ENCODE measurements around the gene HIKESHI.
A peak's percentile ranks its signal among the peaks of the same experiment; 100 is the strongest.

HIKESHI gene, protein sequence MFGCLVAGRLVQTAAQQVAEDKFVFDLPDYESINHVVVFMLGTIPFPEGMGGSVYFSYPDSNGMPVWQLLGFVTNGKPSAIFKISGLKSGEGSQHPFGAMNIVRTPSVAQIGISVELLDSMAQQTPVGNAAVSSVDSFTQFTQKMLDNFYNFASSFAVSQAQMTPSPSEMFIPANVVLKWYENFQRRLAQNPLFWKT

DNA sequence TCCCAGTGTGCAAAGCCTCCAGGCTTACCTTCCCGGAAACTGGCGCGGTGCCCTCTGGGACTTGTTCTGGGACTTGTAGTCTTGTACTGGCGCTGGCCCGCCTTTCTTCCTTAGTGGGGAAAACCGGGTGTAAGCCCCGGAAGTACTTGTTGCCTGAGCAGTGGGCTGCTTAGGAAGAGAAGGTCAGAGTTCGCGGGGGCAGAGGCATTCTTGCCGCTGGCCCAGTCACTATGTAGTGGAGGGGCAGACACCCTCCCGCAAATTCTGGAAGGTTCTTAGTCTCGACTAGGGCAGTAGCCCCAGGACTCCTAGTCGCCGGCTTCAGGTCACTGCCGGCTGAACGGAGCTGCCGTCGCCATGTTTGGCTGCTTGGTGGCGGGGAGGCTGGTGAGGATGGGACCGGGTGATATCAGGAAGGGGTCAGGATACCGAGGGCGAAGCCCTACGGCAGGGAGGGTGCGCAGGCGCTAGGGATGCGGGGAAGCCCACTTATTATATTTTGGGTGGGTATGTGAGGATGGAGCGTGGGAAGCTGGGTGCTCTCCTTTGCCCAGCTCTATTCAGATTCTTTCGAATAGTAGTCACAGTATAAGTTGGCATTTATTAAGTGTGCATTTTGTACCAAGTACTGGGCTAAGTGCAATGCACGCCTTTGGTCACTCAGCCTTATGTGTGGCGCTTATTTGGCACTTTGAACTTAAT, at the start of gene HIKESHI:
TSS of gene HIKESHI (plus strand) at position 149 of the 702 bp plus-strand sequence. CDS start at position 358, 209 bp downstream.
- H3K4me3 ChIP-seq (ENCODE audit: low read depth, low read length) = peak within 1 kb of the TSS; percentile 92
- TF ChIP-seq, protein P1, sequence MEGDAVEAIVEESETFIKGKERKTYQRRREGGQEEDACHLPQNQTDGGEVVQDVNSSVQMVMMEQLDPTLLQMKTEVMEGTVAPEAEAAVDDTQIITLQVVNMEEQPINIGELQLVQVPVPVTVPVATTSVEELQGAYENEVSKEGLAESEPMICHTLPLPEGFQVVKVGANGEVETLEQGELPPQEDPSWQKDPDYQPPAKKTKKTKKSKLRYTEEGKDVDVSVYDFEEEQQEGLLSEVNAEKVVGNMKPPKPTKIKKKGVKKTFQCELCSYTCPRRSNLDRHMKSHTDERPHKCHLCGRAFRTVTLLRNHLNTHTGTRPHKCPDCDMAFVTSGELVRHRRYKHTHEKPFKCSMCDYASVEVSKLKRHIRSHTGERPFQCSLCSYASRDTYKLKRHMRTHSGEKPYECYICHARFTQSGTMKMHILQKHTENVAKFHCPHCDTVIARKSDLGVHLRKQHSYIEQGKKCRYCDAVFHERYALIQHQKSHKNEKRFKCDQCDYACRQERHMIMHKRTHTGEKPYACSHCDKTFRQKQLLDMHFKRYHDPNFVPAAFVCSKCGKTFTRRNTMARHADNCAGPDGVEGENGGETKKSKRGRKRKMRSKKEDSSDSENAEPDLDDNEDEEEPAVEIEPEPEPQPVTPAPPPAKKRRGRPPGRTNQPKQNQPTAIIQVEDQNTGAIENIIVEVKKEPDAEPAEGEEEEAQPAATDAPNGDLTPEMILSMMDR (IDR thresholded peaks at IDR 0.05; ENCODE audit: low read depth, low read length, missing control alignments) = no peak
- in situ Hi-C loops (cut with HindIII; ENCODE audit: low sequenced_read_pairs) = no loop called here
- DNase-seq (ENCODE audit: low read depth) = peak; percentile 96

DNA sequence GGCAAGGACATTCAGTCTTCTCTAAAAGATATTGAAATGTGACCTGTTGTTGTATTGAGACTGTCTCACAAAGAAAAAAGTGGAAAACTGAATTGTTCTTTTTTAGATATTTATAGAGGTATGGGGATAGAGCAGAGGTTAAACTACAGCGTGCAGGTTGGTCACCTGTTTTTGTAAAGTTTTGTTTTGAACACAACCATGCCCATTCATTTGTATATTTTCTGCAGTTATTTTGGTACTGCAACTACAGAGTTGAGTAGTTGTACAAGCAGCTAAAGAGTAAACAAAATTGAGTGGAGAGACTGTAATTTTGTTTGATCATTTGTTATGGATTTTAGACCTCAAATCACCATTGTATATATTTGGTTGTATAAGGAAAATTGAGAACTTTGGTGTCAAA, 46.1 kb upstream of the HIKESHI start:
- TF ChIP-seq, protein P1 (IDR thresholded peaks at IDR 0.05; ENCODE audit: low read depth, low read length, missing control alignments) = no peak
- in situ Hi-C loops (cut with HindIII; ENCODE audit: low sequenced_read_pairs) = no loop called here
- DNase-seq (ENCODE audit: low read depth) = no peak
- H3K4me3 ChIP-seq (ENCODE audit: low read depth, low read length) = no peak overlapping the region

DNA sequence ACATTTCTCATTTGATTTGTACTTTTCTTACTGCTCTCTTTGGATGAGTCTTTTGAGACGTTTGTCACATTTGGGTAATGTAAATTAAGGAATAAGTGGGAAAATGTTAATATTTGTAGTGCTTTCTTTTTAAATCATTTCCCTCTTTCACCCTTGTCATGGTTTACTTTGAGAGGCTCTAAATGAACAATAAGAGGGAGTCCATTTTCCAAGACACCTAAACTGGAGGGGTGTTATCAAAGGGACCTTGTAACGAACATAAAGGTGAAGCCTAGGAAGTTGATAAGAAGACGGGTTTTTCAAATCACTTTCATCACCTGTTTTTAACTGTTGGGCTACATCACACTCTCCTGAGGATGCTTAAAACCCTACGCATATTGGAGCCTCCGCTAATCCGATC, 45.4 kb upstream of the HIKESHI start:
- DNase-seq (ENCODE audit: low read depth) = no peak
- in situ Hi-C loops (cut with HindIII; ENCODE audit: low sequenced_read_pairs) = no loop called here
- TF ChIP-seq, protein P1 (IDR thresholded peaks at IDR 0.05; ENCODE audit: low read depth, low read length, missing control alignments) = no peak
- no peak overlapping the region for H3K4me3 ChIP-seq (ENCODE audit: low read depth, low read length)

DNA sequence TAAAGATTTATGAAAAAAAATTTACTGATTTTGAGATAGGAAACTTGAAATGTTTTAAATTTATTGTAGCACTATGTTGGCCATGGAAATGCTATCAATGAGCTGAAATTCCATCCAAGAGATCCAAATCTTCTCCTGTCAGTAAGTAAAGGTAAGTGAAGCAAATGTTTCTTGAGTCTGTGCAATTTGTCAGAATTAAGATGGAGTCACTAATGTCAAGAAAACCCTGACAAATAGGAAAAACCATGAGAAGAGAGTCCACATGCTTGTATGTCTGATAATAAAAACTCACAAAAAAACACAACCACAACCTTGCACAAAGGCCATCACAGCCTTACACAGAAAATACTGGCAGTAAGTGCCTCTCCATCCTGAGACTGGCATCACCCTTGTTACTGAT, 44.6 kb upstream of the HIKESHI start:
- no peak for DNase-seq (ENCODE audit: low read depth)
- in situ Hi-C loops (cut with HindIII; ENCODE audit: low sequenced_read_pairs) = no loop called here
- TF ChIP-seq, protein P1 (IDR thresholded peaks at IDR 0.05; ENCODE audit: low read depth, low read length, missing control alignments) = no peak
- H3K4me3 ChIP-seq (ENCODE audit: low read depth, low read length) = no peak overlapping the region

DNA sequence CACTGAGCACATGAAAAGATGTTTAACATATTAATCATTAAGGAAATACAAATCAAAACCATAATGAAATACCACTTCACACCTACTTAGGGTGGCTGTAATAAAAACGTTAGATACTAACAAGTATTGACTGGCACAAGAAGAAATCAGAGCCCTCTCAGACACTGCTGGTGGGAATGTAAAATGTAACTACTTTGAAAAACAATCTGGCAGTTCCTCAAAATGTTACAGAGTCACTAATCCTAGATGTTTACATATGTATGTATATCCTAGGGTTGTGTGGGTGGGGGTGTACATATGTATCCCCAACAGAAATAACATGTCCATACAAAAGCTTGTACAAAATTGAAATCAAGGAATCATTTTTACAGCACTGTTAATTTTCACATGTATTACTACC, 42.3 kb upstream of the HIKESHI start:
- H3K4me3 ChIP-seq (ENCODE audit: low read depth, low read length) = no peak overlapping the region
- DNase-seq (ENCODE audit: low read depth) = no peak
- in situ Hi-C loops (cut with HindIII; ENCODE audit: low sequenced_read_pairs) = no loop called here
- TF ChIP-seq, protein P1 (IDR thresholded peaks at IDR 0.05; ENCODE audit: low read depth, low read length, missing control alignments) = no peak

DNA sequence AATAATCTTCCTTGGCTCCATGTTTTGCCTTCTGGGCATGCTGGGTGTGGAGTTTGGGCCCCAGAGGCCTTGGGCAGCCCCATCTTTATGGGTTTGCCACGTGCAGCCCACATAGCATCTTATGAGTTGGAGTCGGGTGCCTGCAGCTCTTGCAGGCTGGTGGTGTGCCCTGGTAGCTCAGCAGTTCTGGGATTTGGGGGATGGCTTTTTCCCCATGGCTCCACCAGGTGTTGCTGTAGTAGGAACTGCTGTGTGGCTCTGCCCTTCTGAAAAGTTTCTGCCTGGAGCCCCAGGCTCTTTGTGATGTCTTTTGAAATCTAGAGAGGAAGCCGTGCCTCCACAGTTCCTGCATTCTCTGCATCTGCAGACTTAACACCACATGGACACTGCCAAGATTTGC, 40.7 kb upstream of the HIKESHI start:
- no peak overlapping the region for H3K4me3 ChIP-seq (ENCODE audit: low read depth, low read length)
- in situ Hi-C loops (cut with HindIII; ENCODE audit: low sequenced_read_pairs) = no loop called here
- DNase-seq (ENCODE audit: low read depth) = no peak
- TF ChIP-seq, protein P1 (IDR thresholded peaks at IDR 0.05; ENCODE audit: low read depth, low read length, missing control alignments) = no peak

All from astrocyte of the cerebellum (primary cell).